Left colon (tissue), 2 donors: ENCODE results near the gene SF3A2. TPM values are rescaled to one million over a fixed set of nuclear protein-coding genes. Genes with fewer than 3 reads are reported as not detected.
"Not testable (repeated sequence)": the region's sequence is repeated elsewhere in the genome, so short reads cannot be mapped to it uniquely, and the experiment has no call there.

ENCODE experiments used
- ATAC-seq: fragments of 200-7000 bp; cut with Tn5 transposase; one replicate; pipeline ENCODE4 v1.9.1; 2020; ENCODE audit warnings: mild to moderate bottlenecking, moderate library complexity
- DNase-seq, 2 donors: peaks; one replicate each; pipeline ENCODE4 v3.0.0-alpha.2; 2020
- intact Hi-C, 2 donors: fragments of 100-400 bp; cut with DNase I in 1 of 2; cut with micrococcal nuclease in 1 of 2; formaldehyde crosslinking; loops; one replicate each; pipeline versions ENCODE4 v1.11.2 to v1.14.0; 2022; cut with DNase I, micrococcal nuclease
- total RNA-seq, 2 donors: library from RNA; stranded (reverse); fragmentation: NEBNext Ultra II Directional; extraction: Animal tissue kit (Norgen Biotek cat#: 25700); gene quantifications; one replicate each; pipeline ENCODE4 v1.2.1, GENCODE V29; 2021
- donor health status: DM: no; HTN: no; CAD: no.
- donor health status: DM: yes; HTN: yes; CAD: no.

Gene SF3A2
- total RNA-seq, 2 donors from 2014 or later, result 60.3 to 62.7 TPM

- DNase-seq (no peak), ATAC-seq (no peak)
- intact Hi-C loops, result loop anchor here in 1 of 2 donors (10.0 kb wide), 1 partner anchor 118 kb away; no protein-coding TSS in a partner anchor
These were observed 39.9 kb downstream of the SF3A2 start for GRCh38 chr19:2276429-2276986.

- intact Hi-C loops, result loop anchor here in 1 of 2 donors (10.0 kb wide), 1 partner anchor 118 kb away; no protein-coding TSS in a partner anchor
- ATAC-seq (no peak), DNase-seq (no peak)
These were observed 40.5 kb downstream of the SF3A2 start for GRCh38 chr19:2277138-2277537.

- DNase-seq (peak; percentile 69 to 73), ATAC-seq (peak; percentile 60)
- intact Hi-C loops, result loop anchor here in 1 of 2 donors (10.0 kb wide), 1 partner anchor 116 kb away; no protein-coding TSS in a partner anchor
These were observed 42.0 kb downstream of the SF3A2 start for GRCh38 chr19:2278459-2279158.

GRCh38 chr19:2280633-2281264 is 44.1 kb downstream of the SF3A2 start:
- ATAC-seq (no peak), DNase-seq (no peak)
- intact Hi-C loops, result loop anchor here in 1 of 2 donors (5.0 kb wide), 1 partner anchor 37 kb away; no protein-coding TSS in a partner anchor

GRCh38 chr19:2281265-2282061 is 44.8 kb downstream of the SF3A2 start:
- not testable (repeated sequence) for ATAC-seq, DNase-seq
- intact Hi-C loops, result loop anchor here in 1 of 2 donors (5.0 kb wide), 1 partner anchor 36 kb away; no protein-coding TSS in a partner anchor

- peak; percentile 72 to 75 for DNase-seq
- no peak for ATAC-seq
- intact Hi-C loops, result loop anchor here in 1 of 2 donors (5.0 kb wide), 1 partner anchor 35 kb away; no protein-coding TSS in a partner anchor
These were observed 45.6 kb downstream of the SF3A2 start, which contains the start of gene PEAK3 for GRCh38 chr19:2282062-2282861. Gene PEAK3 (minus strand): TSS chr19:2282175. CDS start chr19:2280931, 1,244 bp downstream.

- intact Hi-C loops, result loop anchor here in 1 of 2 donors (5.0 kb wide), 1 partner anchor 34 kb away; no protein-coding TSS in a partner anchor
- no peak for ATAC-seq
- DNase-seq, result no peak
These were observed 46.2 kb downstream of the SF3A2 start for GRCh38 chr19:2282862-2283237.

- DNase-seq, result no peak
- intact Hi-C loops, result loop anchor here in 1 of 2 donors (5.0 kb wide), 1 partner anchor 33 kb away; no protein-coding TSS in a partner anchor
- no peak for ATAC-seq
These were observed 47.3 kb downstream of the SF3A2 start for GRCh38 chr19:2283835-2284507.

- ATAC-seq, result no peak
- peak in 1 of 2 donors; percentile 1 for DNase-seq
- intact Hi-C loops, result no loop called here
These were observed 49.9 kb downstream of the SF3A2 start for GRCh38 chr19:2286402-2287140.

GRCh38 chr19:2287585-2288337 is 51.1 kb downstream of the SF3A2 start:
- ATAC-seq, result no peak
- intact Hi-C loops, result no loop called here
- no peak for DNase-seq

GRCh38 chr19:2288338-2288817 is 51.8 kb downstream of the SF3A2 start:
- ATAC-seq (no peak), DNase-seq (no peak)
- intact Hi-C loops, result no loop called here

- no peak for DNase-seq
- no peak for ATAC-seq
These were observed 52.4 kb downstream of the SF3A2 start for GRCh38 chr19:2288818-2289713.

GRCh38 chr19:2289714-2290435 is 53.3 kb downstream of the SF3A2 start:
- DNase-seq (peak; percentile 45 to 51), ATAC-seq (peak; percentile 58)
- intact Hi-C loops, result no loop called here

More at GRCh38 chr19:2288818-2289713, 52.4 kb downstream of the SF3A2 start:
- intact Hi-C loops, result no loop called here
